ENCODE measurements around the gene RILPL1. TPM values are rescaled to one million over a fixed set of nuclear protein-coding genes. Genes with fewer than 3 reads are reported as not detected.

The RILPL1 gene, protein sequence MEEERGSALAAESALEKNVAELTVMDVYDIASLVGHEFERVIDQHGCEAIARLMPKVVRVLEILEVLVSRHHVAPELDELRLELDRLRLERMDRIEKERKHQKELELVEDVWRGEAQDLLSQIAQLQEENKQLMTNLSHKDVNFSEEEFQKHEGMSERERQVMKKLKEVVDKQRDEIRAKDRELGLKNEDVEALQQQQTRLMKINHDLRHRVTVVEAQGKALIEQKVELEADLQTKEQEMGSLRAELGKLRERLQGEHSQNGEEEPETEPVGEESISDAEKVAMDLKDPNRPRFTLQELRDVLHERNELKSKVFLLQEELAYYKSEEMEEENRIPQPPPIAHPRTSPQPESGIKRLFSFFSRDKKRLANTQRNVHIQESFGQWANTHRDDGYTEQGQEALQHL
- 8.7 and 14.0 TPM in 2 replicates for total RNA-seq

DNA sequence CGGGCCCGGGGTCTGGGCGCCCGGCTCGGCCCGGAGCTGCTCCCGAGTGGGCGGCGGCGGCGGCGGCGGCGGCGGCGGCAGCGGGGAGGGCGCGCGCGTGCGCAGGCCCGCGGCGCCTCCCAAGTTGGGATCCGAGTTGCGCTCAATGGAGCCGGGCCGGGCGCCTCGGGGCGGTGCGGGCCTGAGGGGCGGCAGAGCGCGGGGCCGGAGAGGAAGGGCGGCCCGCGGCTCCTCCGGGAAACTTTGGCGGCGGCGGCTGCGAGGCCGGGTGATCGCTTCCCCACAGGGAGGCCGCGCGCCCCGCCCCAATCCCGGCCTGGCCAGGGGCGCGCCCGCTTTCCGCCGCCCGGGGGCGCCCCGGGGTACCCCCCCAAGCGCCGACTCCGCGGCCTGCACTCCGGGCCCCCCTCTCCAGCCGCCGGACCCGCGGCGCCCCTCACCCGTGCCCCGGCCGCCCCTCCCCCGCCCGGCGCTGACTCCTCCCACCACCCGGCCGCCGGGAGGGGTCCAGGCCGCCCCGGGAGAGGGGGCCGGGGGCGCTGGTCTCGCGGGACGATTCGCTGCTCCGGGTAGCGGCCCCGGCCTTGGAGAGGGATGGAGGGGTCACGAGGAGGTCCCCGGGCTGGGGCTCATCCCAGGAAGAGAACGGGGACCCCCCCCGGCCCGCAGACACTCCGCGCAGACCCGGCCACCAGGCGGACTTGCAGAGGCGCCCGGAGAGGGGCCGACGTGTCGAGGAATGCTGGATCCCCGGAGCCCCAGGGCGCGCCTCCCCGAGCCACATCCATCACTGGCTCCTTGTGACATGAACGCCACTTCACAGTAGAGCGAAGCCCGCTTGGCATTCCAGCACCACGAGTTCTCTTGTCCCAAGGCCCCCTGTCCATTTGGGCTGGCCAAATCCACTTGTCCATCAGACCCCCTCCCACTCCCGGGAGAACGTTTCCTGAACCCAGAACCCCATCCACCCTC is at the start of gene RILPL1:
Gene RILPL1, minus strand, starts transcription at position 48 of the 972 bp plus-strand sequence. CDS start 237 bp downstream, outside the sequence.

DNA sequence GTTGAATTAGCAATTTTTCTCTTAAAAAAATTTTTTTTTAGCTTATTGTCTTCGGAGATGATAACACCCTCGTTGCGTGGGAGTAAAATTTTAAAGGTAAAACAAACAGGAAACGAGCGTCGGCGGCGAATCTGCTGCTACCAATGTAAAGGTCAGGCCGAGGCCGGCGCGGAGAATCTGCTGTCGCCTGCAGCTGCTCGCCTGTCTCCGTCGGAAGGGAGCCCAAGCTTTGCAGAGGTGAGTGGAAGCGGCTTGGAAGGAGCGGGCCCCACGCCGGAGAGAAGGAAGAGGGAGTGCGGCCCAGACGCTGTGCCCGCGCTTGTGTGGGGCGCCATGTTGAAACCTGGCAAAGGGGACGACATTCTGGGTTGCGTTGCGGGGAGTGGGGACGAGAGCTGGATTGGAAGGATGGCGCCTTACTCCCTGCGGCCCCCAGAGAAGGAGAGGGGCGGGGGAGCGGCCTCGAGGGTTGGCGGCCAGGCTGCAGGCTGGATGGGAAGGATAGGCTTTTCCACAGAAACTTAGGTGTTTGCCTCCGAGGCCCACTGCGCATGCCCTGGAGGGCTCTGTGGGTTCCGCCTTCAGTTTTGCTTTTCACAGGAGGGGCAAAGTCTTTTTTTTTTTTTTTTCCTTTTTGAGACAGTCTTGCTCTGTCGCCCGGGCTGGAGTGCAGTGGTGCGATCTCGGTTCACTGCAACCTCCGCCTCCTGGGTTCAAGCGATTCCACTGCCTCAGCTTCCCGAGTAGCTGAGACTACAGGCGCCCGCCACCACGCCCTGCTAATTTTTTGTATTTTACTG is 75.3 kb downstream of the RILPL1 start, which contains the start of gene SNRNP35:
Gene SNRNP35, plus strand, starts transcription at position 160 of the 800 bp plus-strand sequence. CDS start 7,402 bp downstream, outside the sequence.

DNA sequence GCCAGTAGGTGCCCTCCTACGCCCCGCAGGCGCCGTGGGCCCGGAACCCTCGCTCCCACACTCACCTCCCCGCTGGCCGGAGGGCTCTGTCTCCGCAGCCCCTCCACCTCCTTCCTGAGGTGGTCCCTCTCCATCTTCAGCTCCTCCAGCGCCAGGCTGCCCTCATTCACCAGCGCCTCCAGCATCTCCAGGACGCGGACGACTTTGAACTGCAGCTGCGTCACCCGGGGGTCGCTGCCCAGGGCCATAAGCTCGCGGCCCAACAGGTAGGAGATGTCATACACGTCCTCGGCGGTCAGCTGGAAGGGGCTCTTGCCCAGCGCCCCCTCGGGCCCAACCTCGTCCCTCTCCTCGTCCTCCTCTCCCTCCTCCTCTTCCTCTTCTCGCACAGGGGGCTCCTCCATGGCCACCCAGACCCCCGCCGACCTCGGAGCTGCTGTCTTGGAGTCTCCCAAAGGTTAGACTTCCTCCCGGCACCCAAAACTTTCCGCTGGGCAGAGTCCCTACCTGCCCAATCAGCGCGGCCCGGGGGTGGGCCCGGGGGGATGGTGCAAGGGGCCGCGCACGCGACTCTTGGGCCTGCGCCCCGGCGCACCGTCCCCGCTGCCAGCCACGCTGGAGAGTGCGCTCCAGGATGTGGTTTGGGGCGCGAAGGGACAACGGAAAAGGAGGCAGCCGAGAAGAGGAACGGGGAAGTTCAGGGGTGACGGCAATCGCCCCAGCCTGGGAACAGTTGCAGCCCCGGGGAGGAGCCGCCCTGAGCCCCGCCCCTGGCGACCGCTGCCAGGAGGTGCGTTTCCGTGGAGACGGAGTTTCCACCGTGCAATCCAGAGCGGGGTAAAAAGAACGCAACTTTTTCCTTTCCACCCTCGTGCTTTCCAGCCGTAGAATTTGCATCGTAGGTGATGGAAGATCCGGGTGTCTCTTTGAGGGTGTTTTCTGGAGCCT is 97.2 kb downstream of the RILPL1 start, which contains the start of gene RILPL2:
Gene RILPL2, minus strand, starts transcription at position 668 of the 948 bp plus-strand sequence. Its CDS starts 264 bp downstream, at position 404.

Other genes starting within 250 kb of the RILPL1 start
- 17.0 and 18.0 TPM in 2 replicates for gene SBNO1, start 168.9 kb downstream of the RILPL1 start, total RNA-seq
- gene KMT5A, start 149.6 kb downstream of the RILPL1 start, total RNA-seq = 38.6 and 54.3 TPM in 2 replicates
- 2.7 and 3.4 TPM in 2 replicates for gene RILPL2, start 97.0 kb downstream of the RILPL1 start, total RNA-seq
- gene SNRNP35, start 75.6 kb downstream of the RILPL1 start, total RNA-seq = 18.4 and 19.5 TPM in 2 replicates
- gene TMED2, start 50.8 kb upstream of the RILPL1 start, total RNA-seq = 124 and 173 TPM in 2 replicates
- gene DDX55, start 68.4 kb upstream of the RILPL1 start, total RNA-seq = 14.0 and 21.5 TPM in 2 replicates
- gene EIF2B1, start 100.0 kb upstream of the RILPL1 start, total RNA-seq = 109 and 211 TPM in 2 replicates
- gene GTF2H3, start 100.1 kb upstream of the RILPL1 start, total RNA-seq = 24.3 and 34.9 TPM in 2 replicates
- gene TCTN2, start 137.4 kb upstream of the RILPL1 start, total RNA-seq = 4.0 and 4.7 TPM in 2 replicates
- gene ATP6V0A2, start 178.6 kb upstream of the RILPL1 start, total RNA-seq = 7.1 and 13.5 TPM in 2 replicates
- gene DNAH10, start 228.6 kb upstream of the RILPL1 start, total RNA-seq = 0.07 TPM in 1 of 2 replicates, not detected in the other